ENCODE measurements around the gene RASSF10. TPM values are rescaled to one million over a fixed set of nuclear protein-coding genes. Genes with fewer than 3 reads are reported as not detected.

Gene RASSF10
- total RNA-seq, 2 donors from 2014 or later = not detected

GRCh38 chr11:12994476-12994875 lies 14.6 kb upstream of the RASSF10 start:
- H3K4me3 ChIP-seq = no peak overlapping the region

DNA sequence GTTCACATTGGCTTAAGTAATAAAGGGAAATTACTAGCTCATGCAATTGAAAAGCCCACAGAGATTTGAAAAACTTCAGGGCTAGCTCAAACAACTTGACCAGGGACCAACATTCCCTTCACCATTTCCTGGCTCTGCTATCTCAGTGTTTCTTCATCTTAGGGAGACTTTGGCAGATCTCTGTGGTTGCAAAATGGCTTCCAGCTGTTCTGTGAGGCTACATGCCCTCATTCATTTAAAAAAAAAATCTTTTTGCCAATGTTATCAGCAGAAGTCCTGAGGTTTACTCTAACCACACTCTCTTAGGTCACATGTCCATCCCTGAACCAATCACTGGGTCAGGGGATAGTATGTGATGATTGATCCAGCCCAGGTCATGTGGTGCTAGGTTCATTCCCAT lies 13.9 kb upstream of the RASSF10 start:
- no peak overlapping the region for H3K4me3 ChIP-seq
- no peaks in the 10 kb centered on the region for H3K9me3 ChIP-seq
- no peak for ATAC-seq (ENCODE audit: insufficient number of reproducible peaks, low FRiP score, low read depth)
- no peak overlapping the region for H3K27ac ChIP-seq
- no peaks in the 10 kb centered on the region for H3K4me1 ChIP-seq (ENCODE audit: control insufficient read depth in 1 of 2, low read depth in 2 of 2)
- TF ChIP-seq, protein P1, sequence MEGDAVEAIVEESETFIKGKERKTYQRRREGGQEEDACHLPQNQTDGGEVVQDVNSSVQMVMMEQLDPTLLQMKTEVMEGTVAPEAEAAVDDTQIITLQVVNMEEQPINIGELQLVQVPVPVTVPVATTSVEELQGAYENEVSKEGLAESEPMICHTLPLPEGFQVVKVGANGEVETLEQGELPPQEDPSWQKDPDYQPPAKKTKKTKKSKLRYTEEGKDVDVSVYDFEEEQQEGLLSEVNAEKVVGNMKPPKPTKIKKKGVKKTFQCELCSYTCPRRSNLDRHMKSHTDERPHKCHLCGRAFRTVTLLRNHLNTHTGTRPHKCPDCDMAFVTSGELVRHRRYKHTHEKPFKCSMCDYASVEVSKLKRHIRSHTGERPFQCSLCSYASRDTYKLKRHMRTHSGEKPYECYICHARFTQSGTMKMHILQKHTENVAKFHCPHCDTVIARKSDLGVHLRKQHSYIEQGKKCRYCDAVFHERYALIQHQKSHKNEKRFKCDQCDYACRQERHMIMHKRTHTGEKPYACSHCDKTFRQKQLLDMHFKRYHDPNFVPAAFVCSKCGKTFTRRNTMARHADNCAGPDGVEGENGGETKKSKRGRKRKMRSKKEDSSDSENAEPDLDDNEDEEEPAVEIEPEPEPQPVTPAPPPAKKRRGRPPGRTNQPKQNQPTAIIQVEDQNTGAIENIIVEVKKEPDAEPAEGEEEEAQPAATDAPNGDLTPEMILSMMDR (IDR thresholded peaks at IDR 0.05) = no peak
- no peak for DNase-seq (ENCODE audit: low spot score)
- no peaks in the 10 kb centered on the region for H3K27me3 ChIP-seq (replicated peaks; ENCODE audit: insufficient read depth)
- no peaks in the 10 kb centered on the region for H3K36me3 ChIP-seq

More at GRCh38 chr11:12994476-12994875, 14.6 kb upstream of the RASSF10 start:
- no peaks in the 10 kb centered on the region for H3K27me3 ChIP-seq (replicated peaks; ENCODE audit: insufficient read depth)
- DNase-seq (ENCODE audit: low spot score) (no peak), ATAC-seq (ENCODE audit: insufficient number of reproducible peaks, low FRiP score, low read depth) (no peak)
- H3K36me3 ChIP-seq = no peaks in the 10 kb centered on the region
- TF ChIP-seq, protein P1 (IDR thresholded peaks at IDR 0.05) = no peak
- H3K4me1 ChIP-seq (ENCODE audit: control insufficient read depth in 1 of 2, low read depth in 2 of 2) = no peaks in the 10 kb centered on the region
- H3K9me3 ChIP-seq = no peaks in the 10 kb centered on the region
- no peak overlapping the region for H3K27ac ChIP-seq

GRCh38 chr11:12995823-12996222 lies 13.3 kb upstream of the RASSF10 start:
- H3K4me1 ChIP-seq (ENCODE audit: control insufficient read depth in 1 of 2, low read depth in 2 of 2) = no peaks in the 10 kb centered on the region
- DNase-seq (ENCODE audit: low spot score) = no peak

GRCh38 chr11:12997168-12997567 lies 11.9 kb upstream of the RASSF10 start:
- no peaks in the 10 kb centered on the region for H3K36me3 ChIP-seq
- no peaks in the 10 kb centered on the region for H3K27me3 ChIP-seq (replicated peaks; ENCODE audit: insufficient read depth)
- H3K27ac ChIP-seq = no peak overlapping the region
- no peak for ATAC-seq (ENCODE audit: insufficient number of reproducible peaks, low FRiP score, low read depth)
- no peak overlapping the region for H3K4me3 ChIP-seq
- DNase-seq (ENCODE audit: low spot score) = no peak
- TF ChIP-seq, protein P1 (IDR thresholded peaks at IDR 0.05) = no peak
- no peaks in the 10 kb centered on the region for H3K9me3 ChIP-seq
- H3K4me1 ChIP-seq (ENCODE audit: control insufficient read depth in 1 of 2, low read depth in 2 of 2) = no peaks in the 10 kb centered on the region

More at GRCh38 chr11:12995823-12996222, 13.3 kb upstream of the RASSF10 start:
- no peak for ATAC-seq (ENCODE audit: insufficient number of reproducible peaks, low FRiP score, low read depth)
- TF ChIP-seq, protein P1 (IDR thresholded peaks at IDR 0.05) = no peak
- Histone ChIP-seq H3K4me3 (no peak overlapping the region), H3K36me3 (no peaks in the 10 kb centered on the region), H3K27me3 (replicated peaks; ENCODE audit: insufficient read depth) (no peaks in the 10 kb centered on the region), H3K9me3 (no peaks in the 10 kb centered on the region), H3K27ac (no peak overlapping the region)

DNA sequence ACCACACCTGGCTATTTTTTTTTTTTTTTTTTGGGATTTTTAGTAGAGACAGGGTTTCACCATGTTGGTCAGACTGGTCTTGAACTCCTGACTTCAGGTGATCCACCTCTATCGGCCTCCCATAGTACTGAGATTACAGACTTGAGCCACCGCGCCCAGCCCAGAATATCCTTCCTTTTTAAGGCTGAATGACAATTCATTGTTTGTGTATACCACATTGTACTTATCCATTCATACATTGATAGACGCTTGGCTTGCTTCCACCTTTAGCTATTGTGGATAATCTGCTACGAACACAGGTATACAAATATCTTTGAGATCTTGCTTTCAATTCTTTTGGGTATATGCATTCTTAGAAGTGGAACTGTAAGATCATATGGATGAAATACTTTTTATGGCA lies 10.8 kb upstream of the RASSF10 start:
- no peaks in the 10 kb centered on the region for H3K9me3 ChIP-seq
- H3K4me1 ChIP-seq (ENCODE audit: control insufficient read depth in 1 of 2, low read depth in 2 of 2) = no peaks in the 10 kb centered on the region
- ATAC-seq (ENCODE audit: insufficient number of reproducible peaks, low FRiP score, low read depth) = no peak
- DNase-seq (ENCODE audit: low spot score) = no peak
- TF ChIP-seq, protein P1 (IDR thresholded peaks at IDR 0.05) = no peak
- H3K27ac ChIP-seq = no peak overlapping the region
- no peaks in the 10 kb centered on the region for H3K27me3 ChIP-seq (replicated peaks; ENCODE audit: insufficient read depth)
- no peak overlapping the region for H3K4me3 ChIP-seq
- no peaks in the 10 kb centered on the region for H3K36me3 ChIP-seq

Measured in thoracic aorta (tissue), 2 donors.